Astrocyte (in vitro differentiated cells and primary cell): ENCODE data around the gene KIRREL3. TPM values are rescaled to one million over a fixed set of nuclear protein-coding genes. Genes with fewer than 3 reads are reported as not detected.

ENCODE experiments used
- DNase-seq: peaks from one replicate; pipeline ENCODE4 v3.0.0-alpha.2; 2010; ENCODE audit warnings: low read depth
- FAIRE-seq: peaks from 2 replicates; lab custom pipeline; 2011; peaks lifted over from hg19 to GRCh38; lab: Jason Lieb, UNC
- H2AFZ ChIP-seq: 2 replicates; pipeline ENCODE4 v1.6.0; 2012; ENCODE audit warnings: low read depth, low read length, inconsistent platforms
- H3K27ac ChIP-seq: 2 replicates; pipeline ENCODE4 v1.5.1; 2011; ENCODE audit warnings: low read depth, low read length, inconsistent platforms
- H3K27me3 ChIP-seq: 2 replicates; pipeline ENCODE4 v1.6.0; 2011; ENCODE audit warnings: low read length, inconsistent platforms; ENCODE audit not compliant: insufficient read depth
- H3K36me3 ChIP-seq: 2 replicates; pipeline ENCODE4 v1.5.1; 2011; ENCODE audit warnings: low read length, inconsistent platforms; ENCODE audit not compliant: insufficient read depth
- H3K4me1 ChIP-seq: 2 replicates; pipeline ENCODE4 v1.5.1; 2011; ENCODE audit warnings: low read length, inconsistent platforms; ENCODE audit not compliant: insufficient read depth
- H3K4me2 ChIP-seq: 2 replicates; pipeline ENCODE4 v1.6.0; 2012; ENCODE audit warnings: low read length, inconsistent platforms
- H3K4me3 ChIP-seq: 2 replicates; pipeline ENCODE4 v1.5.1; 2011; ENCODE audit warnings: low read depth, mild to moderate bottlenecking, low read length, inconsistent platforms; ENCODE audit not compliant: insufficient read depth
- H3K79me2 ChIP-seq: 2 replicates; pipeline ENCODE4 v1.6.0; 2012; ENCODE audit warnings: mild to moderate bottlenecking, low read length, inconsistent platforms; ENCODE audit not compliant: insufficient read depth
- H3K9ac ChIP-seq: 2 replicates; pipeline ENCODE4 v1.6.0; 2012; ENCODE audit warnings: mild to moderate bottlenecking, low read length, inconsistent platforms
- H3K9me3 ChIP-seq: 2 replicates; pipeline ENCODE4 v1.5.1; 2012; ENCODE audit warnings: low read depth, mild to moderate bottlenecking, low read length, inconsistent platforms; ENCODE audit not compliant: insufficient read depth
- H4K20me1 ChIP-seq: 2 replicates; pipeline ENCODE4 v1.6.0; 2012; ENCODE audit warnings: low read length, inconsistent platforms; ENCODE audit not compliant: insufficient read depth
- H3K27ac Mint-ChIP-seq: one replicate; pipeline ENCODE4 v1.8.0; 2021; ENCODE audit warnings: mild to moderate bottlenecking, mixed read lengths; ENCODE audit not compliant: unreplicated experiment
- H3K27me3 Mint-ChIP-seq: one replicate; pipeline ENCODE4 v1.8.0; 2021; ENCODE audit warnings: low read depth, mixed read lengths; ENCODE audit not compliant: unreplicated experiment
- H3K36me3 Mint-ChIP-seq: one replicate; pipeline ENCODE4 v1.8.0; 2021; ENCODE audit warnings: low read depth, mixed read lengths; ENCODE audit not compliant: unreplicated experiment
- H3K4me1 Mint-ChIP-seq: one replicate; pipeline ENCODE4 v1.8.0; 2021; ENCODE audit warnings: low read depth, mixed read lengths; ENCODE audit not compliant: unreplicated experiment
- H3K4me3 Mint-ChIP-seq: one replicate; pipeline ENCODE4 v1.8.0; 2021; ENCODE audit warnings: mild to moderate bottlenecking, moderate library complexity, mixed read lengths; ENCODE audit not compliant: unreplicated experiment
- H3K9me3 Mint-ChIP-seq: one replicate; pipeline ENCODE4 v1.8.0; 2021; ENCODE audit warnings: mild to moderate bottlenecking, mixed read lengths; ENCODE audit not compliant: unreplicated experiment
- EZH2 ChIP-seq: IDR thresholded peaks from 2 replicates; pipeline ENCODE4 v1.6.1; 2012; ENCODE audit warnings: mild to moderate bottlenecking, low read length, inconsistent platforms; ENCODE audit not compliant: insufficient read depth
- total RNA-seq: library from RNA; stranded (reverse); gene quantifications from 2 replicates; pipeline ENCODE4 v1.2.1, GENCODE V29; 2021
- TF ChIP-seq, protein P1 (sequence below): IDR thresholded peaks from 2 replicates; pipeline ENCODE4 v1.5.1; 2011; ENCODE audit warnings: low read depth, mild to moderate bottlenecking, inconsistent platforms, low read length, moderate library complexity; ENCODE audit not compliant: insufficient read depth

KIRREL3 gene
- total RNA-seq, 1 donor from 2014 or later = 0.91 TPM

GRCh38 chr11:126742582-126742981 is 258.0 kb downstream of the KIRREL3 start:
- Mint-ChIP-seq H3K27me3 (peaks cover 29% of the 10 kb centered on the region), H3K9me3 (peaks cover 2% of the 10 kb centered on the region)
- H3K4me2 ChIP-seq = no peak overlapping the region

DNA sequence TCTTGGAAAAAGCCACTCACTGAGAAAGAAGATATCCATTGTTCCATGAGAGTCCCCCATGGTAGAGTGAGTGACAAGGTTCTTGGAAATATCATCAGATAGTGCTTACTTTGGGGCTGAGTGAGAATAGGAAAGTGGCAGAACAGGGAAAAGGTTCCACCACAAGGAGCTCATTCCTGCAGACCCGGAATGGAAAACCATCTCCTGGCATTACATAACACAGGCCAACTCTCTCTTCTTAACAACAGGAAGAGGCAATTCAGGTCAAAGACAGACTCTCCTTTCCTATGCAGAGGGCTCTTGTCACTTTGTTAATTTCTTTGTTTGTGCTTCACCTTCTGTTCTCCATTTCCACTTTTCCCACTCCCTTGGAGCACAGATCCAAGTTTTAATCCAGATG is 259.7 kb downstream of the KIRREL3 start:
- no peak overlapping the region for H3K4me2 ChIP-seq
- H2AFZ ChIP-seq = no peak overlapping the region
- H3K4me3 ChIP-seq = no peak overlapping the region
- H3K79me2 ChIP-seq = no peaks in the 10 kb centered on the region
- no peak for DNase-seq
- H3K9me3 ChIP-seq = no peaks in the 10 kb centered on the region
- H3K27ac ChIP-seq = no peak overlapping the region
- no peak overlapping the region for H3K27ac Mint-ChIP-seq
- peaks cover 26% of the 10 kb centered on the region for H3K27me3 Mint-ChIP-seq
- H3K4me1 ChIP-seq = no peaks in the 10 kb centered on the region
- H3K4me3 Mint-ChIP-seq = no peak overlapping the region
- H3K36me3 Mint-ChIP-seq = no peaks in the 10 kb centered on the region
- no peaks in the 10 kb centered on the region for H3K27me3 ChIP-seq
- no peaks in the 10 kb centered on the region for H3K9me3 Mint-ChIP-seq
- no peak overlapping the region for H3K9ac ChIP-seq
- H3K36me3 ChIP-seq = no peaks in the 10 kb centered on the region
- H4K20me1 ChIP-seq = no peaks in the 10 kb centered on the region
- H3K4me1 Mint-ChIP-seq = no peaks in the 10 kb centered on the region
- no peak for FAIRE-seq
- TF ChIP-seq, protein P1, sequence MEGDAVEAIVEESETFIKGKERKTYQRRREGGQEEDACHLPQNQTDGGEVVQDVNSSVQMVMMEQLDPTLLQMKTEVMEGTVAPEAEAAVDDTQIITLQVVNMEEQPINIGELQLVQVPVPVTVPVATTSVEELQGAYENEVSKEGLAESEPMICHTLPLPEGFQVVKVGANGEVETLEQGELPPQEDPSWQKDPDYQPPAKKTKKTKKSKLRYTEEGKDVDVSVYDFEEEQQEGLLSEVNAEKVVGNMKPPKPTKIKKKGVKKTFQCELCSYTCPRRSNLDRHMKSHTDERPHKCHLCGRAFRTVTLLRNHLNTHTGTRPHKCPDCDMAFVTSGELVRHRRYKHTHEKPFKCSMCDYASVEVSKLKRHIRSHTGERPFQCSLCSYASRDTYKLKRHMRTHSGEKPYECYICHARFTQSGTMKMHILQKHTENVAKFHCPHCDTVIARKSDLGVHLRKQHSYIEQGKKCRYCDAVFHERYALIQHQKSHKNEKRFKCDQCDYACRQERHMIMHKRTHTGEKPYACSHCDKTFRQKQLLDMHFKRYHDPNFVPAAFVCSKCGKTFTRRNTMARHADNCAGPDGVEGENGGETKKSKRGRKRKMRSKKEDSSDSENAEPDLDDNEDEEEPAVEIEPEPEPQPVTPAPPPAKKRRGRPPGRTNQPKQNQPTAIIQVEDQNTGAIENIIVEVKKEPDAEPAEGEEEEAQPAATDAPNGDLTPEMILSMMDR = no peak
- no peak for TF ChIP-seq EZH2

More at GRCh38 chr11:126742582-126742981, 258.0 kb downstream of the KIRREL3 start:
- Mint-ChIP-seq H3K27ac (no peak overlapping the region), H3K4me1 (no peaks in the 10 kb centered on the region), H3K4me3 (no peak overlapping the region), H3K36me3 (no peaks in the 10 kb centered on the region)
- Histone ChIP-seq H3K4me1 (no peaks in the 10 kb centered on the region), H3K9ac (no peak overlapping the region), H3K27ac (no peak overlapping the region), H3K79me2 (no peaks in the 10 kb centered on the region), H4K20me1 (no peaks in the 10 kb centered on the region), H3K27me3 (no peaks in the 10 kb centered on the region), H3K9me3 (no peaks in the 10 kb centered on the region), H2AFZ (no peak overlapping the region), H3K4me3 (no peak overlapping the region), H3K36me3 (no peaks in the 10 kb centered on the region)
- TF ChIP-seq, protein P1 = no peak
- TF ChIP-seq EZH2 = no peak
- FAIRE-seq (no peak), DNase-seq (no peak)

DNA sequence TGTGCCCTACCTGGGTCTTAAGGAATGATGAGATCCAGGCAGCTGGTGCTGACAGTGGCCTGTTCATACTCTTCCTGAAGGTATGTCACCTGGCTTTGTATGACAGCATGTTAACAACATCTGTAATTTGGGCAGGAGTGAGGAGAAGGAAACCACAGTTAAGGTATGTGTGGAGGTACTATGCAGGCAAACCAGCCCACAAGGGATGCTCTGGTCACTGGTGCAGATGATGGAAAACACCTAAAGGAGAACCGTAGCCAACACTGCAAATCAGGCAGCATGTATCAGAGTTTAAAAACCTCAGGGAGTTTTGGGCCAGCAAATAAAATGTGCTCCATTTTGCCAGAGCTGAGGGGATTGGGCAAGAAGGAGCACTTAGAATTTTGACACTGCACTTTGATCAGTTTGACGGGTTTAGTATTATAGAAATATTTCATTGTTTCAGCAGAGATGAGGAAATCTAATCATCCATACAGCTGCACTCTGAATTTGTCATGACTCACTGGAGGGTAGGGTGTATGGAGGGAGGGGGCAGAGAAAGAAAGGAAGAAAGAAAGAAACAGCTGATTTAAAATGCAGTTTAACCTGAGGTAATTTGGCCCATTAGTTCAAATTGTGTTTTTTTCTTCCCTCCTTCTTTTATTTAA is 260.9 kb downstream of the KIRREL3 start:
- Histone ChIP-seq H4K20me1 (no peaks in the 10 kb centered on the region), H3K27me3 (no peaks in the 10 kb centered on the region), H3K9ac (no peak overlapping the region), H2AFZ (no peak overlapping the region), H3K4me2 (no peak overlapping the region), H3K79me2 (no peaks in the 10 kb centered on the region), H3K4me3 (no peak overlapping the region), H3K9me3 (no peaks in the 10 kb centered on the region), H3K27ac (no peak overlapping the region), H3K36me3 (no peaks in the 10 kb centered on the region), H3K4me1 (no peaks in the 10 kb centered on the region)
- H3K27ac Mint-ChIP-seq = no peak overlapping the region
- FAIRE-seq = no peak
- peaks cover 24% of the 10 kb centered on the region for H3K27me3 Mint-ChIP-seq
- TF ChIP-seq, protein P1 = no peak
- TF ChIP-seq EZH2 = no peak
- no peaks in the 10 kb centered on the region for H3K36me3 Mint-ChIP-seq
- no peaks in the 10 kb centered on the region for H3K9me3 Mint-ChIP-seq
- H3K4me3 Mint-ChIP-seq = no peak overlapping the region
- no peaks in the 10 kb centered on the region for H3K4me1 Mint-ChIP-seq
- DNase-seq = no peak
